HG03520 (cell line): Measurements from ENCODE around the gene HLCS.

Source experiments
- ATAC-seq: cut with Tn5 transposase; IDR thresholded peaks from one replicate; pipeline ENCODE4 v1.9.1; 2021; ENCODE audit warnings: mild to moderate bottlenecking, moderate library complexity; ENCODE audit not compliant: unreplicated experiment

Gene HLCS

DNA sequence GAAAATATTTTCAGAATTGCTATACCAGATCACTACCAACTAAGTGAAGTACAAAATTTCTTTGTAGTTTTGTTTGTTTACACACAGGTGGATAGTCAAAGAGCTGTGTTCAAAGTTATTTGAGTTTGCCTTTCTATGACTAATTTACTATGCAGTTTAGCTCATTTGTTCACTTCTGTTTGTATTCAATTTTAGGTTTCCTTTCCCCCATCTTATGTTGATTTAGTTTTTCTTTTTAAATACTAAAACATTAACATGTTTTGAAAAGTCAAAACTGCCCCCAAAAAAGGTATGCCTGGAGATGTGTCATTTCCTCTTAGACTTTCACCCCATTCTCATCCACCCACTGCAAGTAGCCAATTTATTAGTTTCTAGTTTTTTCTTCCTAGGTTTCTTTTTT, 21.4 kb upstream of the HLCS start:
- no peak for ATAC-seq

DNA sequence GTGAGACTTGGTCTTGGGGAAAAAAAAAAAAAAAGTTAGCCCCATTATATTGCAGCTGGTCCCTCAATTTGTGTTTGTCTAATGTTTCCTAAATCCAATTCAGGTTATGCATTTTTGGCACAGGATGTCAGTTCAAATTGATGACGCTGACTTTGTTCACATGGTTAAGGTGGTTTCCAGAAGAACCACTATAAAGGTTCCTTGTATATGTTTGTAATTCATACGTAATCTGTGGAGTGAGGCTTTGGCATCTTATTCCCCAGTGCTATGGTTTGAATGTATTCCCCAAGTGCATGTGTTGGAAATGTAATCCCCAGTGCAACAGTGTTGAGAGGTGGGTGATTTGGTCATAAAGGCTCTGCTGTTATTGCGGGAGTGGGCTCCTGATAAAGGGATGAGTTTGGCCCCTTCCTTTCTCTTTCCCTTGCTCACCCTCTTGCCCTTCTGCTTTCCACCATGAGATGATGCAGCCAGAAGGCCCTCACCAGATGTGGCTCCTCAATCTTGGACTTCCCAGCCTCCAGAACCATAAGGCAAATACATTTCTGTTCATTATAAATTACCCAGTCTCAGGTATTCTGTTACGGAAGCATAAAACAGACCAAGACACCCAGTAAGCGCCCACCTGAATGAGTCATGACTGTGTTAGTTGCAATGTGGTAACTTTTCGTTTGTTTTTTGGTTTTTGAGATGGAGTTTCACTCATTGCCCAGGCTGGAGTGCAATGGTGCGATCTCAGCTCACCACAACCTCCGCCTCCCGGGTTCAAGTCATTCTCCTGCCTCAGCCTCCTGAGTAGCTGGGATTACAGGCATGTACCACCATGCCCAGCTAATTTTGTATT, 19.5 kb upstream of the HLCS start:
- ATAC-seq = no peak

DNA sequence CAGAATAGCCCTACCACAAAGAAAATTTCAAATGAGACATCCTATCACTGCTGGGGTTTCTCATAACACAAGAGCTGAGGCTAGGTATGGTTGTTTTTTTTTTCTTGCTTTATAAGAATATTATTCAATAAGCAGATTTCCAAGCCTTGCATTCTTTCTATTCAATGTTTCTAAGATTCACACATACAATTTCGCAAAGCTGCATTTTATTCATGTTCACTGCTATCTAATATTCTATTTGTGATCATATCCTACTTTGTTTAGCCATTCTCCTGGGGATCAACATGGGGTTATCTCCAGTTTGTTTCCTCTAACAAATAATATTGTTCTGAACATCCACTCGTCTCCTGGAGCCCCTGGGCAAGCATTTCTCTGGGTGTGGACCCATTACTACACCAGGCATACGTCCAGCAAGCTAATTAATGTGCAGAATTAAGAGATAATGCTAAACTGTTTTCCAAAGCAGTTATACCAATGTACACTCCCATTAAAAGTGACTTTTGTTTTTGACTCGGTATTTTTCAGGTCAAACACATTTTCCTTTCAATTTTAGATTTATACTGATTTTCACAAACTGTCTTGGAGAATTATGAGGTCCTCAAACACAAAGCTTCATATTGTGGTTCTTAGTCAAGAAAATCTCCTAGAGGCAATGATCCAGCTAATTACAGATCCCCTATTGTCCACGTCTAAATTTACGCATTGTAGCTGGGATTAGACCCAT, 15.7 kb upstream of the HLCS start:
- no peak for ATAC-seq

- ATAC-seq = no peak
These were observed 14.6 kb upstream of the HLCS start for GRCh38 chr21:36981049-36981391.

GRCh38 chr21:36980280-36981048, 14.0 kb upstream of the HLCS start:
- ATAC-seq = no peak

GRCh38 chr21:36976882-36977651, 10.6 kb upstream of the HLCS start:
- peak; percentile 79 for ATAC-seq

DNA sequence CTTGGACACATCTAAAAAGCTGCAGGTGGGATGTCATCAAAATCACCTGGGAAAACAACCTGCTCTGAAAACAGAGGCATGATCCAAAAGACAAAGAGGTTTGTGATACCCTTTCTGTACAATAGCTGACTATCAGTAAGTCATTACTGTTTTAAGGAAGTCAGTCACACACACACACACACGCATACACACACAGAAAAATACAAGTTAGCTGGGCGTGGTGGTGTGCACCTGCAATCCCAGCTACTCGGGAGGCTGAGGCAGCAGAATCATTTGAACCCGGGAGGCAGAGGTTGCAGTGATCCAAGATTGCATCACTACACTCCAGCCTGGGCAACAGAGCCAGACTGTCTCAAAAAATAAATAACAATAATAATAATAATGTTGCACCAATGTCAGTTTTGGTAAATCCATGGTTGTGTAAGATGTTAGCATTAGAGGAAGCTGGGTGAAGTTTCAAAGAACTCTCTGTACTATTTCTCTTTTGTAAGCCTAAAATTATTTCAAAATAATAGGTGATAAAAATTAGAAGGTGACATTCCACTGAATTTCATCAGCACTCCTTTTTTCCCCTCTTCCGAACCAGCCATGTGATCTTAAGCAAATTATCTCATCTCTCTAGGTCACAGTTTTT, 9.9 kb upstream of the HLCS start:
- no peak for ATAC-seq

GRCh38 chr21:36974851-36975192, 8.4 kb upstream of the HLCS start:
- no peak for ATAC-seq

GRCh38 chr21:36973986-36974850, 7.7 kb upstream of the HLCS start:
- ATAC-seq = no peak

- no peak for ATAC-seq
These were observed 2.5 kb upstream of the HLCS start for GRCh38 chr21:36968976-36969375.

- no peak for ATAC-seq
These were observed 1.9 kb upstream of the HLCS start for GRCh38 chr21:36968414-36968813.

DNA sequence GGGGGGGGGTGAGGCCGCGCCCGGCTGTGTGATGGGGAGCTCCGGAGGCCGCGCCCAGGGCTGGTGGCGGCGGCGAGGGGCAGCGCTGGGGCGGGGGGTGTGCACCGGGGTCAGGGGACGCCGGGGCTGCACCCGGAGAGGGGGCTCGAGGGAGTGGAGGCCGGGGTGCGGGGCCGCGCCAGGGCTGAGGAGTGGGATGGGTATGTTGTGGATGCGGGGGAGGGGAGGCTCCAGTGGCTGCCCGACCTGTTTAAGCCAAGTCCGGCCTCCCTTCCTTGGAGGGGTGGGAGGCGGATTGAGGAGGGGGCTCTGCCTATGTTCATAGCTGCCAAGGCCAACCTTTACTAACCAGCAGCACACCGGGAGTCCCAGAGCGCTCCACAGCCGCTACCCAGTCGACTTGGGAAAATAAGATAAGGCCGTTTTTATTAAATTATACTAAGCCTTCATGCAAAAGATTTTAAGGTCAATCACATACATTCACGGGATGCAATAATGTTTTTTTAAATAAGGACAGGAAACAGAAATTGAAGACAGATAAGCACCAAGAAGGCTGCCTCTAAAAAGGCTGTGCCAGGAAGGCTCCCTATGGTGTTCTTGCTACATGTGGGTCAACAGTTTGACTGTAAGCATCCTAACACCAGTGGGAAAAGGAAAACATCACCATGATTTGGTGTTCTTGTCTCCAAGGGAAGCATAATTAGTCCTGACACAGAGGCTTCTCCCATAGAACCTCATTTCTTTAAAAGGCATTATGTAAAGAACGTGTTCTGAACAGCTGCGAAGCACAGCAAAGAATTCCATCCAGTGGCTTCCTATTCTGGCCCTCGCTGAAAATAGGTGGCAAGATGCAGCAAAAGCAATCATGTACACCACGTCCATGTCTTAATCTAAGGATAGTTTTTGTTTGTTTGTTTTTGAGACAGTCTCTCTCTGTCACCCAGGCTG, 626 bp upstream of the HLCS start:
- peak; percentile 23 for ATAC-seq

GRCh38 chr21:36965720-36966065, 776 bp downstream of the HLCS start:
- no peak for ATAC-seq

DNA sequence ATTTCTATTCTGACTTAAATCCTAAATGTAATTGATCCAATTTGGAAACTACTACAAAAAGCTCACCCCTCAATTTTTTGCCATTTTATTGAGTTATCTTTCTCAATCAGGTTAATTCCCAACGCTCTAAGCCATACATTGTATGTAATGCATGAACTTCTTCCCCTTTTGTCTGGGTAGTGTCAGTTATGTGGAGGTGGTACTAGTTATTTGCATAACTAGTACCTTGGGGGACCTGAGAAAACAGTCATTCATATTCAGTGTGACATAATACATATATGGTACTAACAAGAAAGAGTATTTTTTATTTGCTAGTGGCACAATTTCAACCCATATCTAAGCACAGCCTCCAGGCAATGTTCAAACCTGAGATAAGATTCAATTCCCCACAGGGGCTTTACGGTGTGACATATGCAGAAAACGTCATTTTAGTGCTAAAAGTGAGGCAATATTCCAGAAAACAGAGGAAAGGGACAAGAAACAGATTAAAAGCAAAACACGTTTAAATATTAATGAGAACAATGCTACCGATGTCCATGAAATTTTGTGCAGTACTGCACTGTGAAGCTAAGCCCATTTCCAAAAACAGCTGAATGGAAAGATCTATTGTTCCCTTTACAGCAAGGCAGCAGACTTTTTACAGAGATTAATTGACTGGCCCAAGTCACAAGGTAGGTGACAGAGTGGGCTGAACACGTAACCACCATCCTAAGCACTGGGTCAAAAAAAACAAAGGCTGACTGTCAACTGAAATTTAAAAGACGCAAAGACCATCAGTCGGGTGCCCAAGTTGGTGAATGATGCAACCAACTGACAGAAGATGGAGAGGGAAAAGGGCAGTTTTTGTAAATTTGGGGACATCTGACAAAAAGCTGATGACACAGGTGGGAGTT, 1.4 kb downstream of the HLCS start:
- ATAC-seq = no peak

DNA sequence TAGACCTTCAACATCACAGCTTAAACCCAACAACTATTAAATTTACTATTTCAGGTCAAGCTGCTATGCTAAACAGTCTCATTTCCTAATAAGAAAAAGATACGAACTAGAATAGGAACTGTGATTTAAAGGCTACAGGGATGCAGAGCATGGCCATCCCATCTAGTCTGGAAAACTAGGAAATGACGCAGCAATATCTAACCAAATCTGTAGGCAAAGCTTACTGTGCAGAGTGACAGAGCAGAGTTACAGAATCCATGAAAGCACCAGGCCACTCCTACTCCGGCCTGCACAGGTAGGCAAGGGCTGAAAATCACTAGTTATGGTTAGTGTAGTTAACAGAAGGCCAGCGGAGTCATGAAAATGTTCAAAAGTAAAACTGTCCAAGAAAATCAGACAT, 2.1 kb downstream of the HLCS start:
- no peak for ATAC-seq

DNA sequence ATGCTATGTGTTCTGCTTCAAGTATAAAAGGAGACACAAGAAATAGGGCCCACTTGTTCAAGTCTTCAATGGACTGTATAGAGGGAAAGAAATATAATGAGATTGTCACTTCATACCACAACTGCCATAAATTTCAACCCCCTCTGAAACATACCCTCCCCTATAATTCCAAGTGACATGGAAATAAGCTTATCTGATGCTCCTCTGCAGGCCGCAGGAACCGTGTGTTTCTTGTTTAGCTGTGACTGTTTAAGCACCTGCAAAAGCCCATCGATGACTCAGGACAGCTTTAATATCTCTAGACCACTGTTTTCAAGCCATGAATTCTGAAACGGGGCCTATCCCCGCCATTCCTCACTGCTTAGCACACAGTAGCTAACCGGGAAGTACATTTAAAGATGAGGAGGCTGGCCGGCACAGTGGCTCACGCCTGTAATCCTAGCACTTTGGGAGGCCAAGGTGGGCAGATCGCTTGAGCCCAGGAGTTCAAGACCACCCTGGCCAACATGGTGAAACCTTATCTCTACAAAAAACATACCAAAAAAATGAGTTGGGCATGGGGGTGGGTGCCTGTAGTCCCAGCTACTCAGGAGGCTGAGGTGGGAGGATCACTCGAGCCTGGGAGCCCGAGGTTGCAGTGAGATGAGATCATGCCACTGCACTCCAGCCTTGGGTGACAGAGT, 4.2 kb downstream of the HLCS start:
- no peak for ATAC-seq

DNA sequence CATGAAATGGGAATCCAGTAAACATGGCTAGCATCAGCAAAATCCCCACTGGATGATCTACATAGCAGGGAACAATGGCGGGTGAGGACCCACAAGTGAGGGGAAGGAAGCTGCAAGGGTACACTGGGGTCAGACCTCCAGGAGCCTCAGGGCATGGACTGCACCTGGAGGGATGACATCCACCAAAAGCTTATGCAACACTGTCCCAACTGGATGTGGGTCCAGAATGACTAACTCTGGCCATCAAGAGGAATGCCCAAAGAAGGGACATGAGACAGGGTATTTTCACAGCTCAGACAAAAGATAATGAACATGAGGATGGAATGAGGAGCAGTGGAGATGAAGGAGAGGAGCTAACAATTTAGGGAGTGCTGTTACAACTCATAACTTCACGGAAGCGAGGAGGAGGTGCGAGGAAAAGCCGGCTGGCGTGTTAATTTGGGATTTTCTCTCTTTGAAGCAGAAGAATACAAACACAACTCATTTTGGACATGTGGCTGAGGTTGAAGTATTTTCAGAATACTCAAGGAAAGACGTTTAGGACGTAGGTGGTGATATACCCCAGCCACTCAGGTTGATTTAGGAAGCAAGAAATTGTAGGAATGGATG, 5.7 kb downstream of the HLCS start:
- ATAC-seq = no peak
